22Rv1 (cell line): ENCODE results near the gene ARMC7.
"Not testable (repeated sequence)": the region's sequence is repeated elsewhere in the genome, so short reads cannot be mapped to it uniquely, and the experiment has no call there.

Experiments used
- H3K27ac ChIP-seq: fragments of 450-650 bp; 2 replicates; pipeline ENCODE4 v1.5.1; 2017
- CTCF ChIP-seq: fragments of 450-650 bp; IDR thresholded peaks from 2 replicates; pipeline ENCODE4 v1.5.1; 2017; ENCODE audit warnings: mild to moderate bottlenecking
- ZFX ChIP-seq: fragments of 450-650 bp; IDR thresholded peaks from 2 replicates; pipeline ENCODE4 v1.6.1; 2017; ENCODE audit warnings: antibody characterized with exemption, borderline replicate concordance

The ARMC7 gene

DNA sequence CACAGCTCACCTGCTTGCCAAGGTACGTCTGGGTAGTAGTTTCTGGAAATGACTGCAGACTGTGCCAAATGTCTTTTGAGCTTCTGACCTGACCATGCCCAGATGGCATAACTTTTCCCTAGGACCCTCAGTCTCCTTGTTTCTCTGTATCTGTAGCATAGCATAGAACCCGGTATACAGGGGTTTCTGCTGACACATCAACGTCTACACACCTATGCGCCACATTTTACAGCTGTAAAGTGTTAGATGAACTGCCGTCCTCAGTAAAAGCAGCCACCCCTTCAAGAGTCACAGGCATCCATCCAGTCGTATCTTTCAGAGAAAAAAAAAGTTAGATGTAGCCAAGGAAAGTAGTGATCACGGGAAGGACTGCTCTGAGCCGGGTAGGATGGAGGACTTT is 45.3 kb upstream of the ARMC7 start:
- TF ChIP-seq CTCF, result no peak
- TF ChIP-seq ZFX, result no peak

DNA sequence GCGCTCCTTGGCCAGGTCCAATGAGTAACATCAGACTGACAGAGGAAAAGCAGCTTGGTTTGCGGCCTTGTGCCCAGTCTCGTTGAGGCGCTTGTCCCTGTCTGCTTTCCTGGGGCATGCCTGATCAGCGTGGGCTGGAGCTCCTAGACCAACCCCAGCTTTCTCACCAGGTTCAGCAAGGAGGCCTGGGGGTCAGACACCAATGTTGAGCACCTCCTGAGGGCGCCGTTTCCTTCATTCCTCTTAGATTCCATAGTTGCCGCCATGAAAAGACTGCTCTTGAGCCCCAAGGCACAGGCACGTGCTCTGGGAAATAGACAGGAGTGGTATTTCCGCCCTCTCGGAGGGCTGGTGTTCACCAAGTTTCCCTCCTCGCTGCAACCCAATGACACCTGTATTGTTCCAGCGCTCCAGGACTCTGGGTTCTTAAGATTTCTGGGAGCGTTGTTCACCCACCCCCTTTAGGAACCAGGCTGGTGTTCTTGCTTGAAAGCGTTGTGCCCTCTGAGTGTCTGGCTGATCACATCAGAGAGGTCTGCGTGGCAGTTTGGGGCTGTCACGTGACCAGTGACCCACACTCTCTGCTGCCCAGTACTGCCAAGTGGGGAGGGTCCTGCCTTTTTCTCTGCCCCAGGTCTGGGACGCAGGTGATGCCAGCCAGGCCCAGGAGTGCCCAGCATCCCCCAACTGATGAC is 44.8 kb upstream of the ARMC7 start:
- no peak for TF ChIP-seq CTCF
- no peak for TF ChIP-seq ZFX
- H3K27ac ChIP-seq, result no peak overlapping the region

More for the DNA sequence above, 45.3 kb upstream of the ARMC7 start:
- no peak overlapping the region for H3K27ac ChIP-seq

GRCh38 chr17:75065562-75066151 is 44.1 kb upstream of the ARMC7 start:
- TF ChIP-seq ZFX (no peak), CTCF (no peak)
- H3K27ac ChIP-seq, result no peak overlapping the region

DNA sequence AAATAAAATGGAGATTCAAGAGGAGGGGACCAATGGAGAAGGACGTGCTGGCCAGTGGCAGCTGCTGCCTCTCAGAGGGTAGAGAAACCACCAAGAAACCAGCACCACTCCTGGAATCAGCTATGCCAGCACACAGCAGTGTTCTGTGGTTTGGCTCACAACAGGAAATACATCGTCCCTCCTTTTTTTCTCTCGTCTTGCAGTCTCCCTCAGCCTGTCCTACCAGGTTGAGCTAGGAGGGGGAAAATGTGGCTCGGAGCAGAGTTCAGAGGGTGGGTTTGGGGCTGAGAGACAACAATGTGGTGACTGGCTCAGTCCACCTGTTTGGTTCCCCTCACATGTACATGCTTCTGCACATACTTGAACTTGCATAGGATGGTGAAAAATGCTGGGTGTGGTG is 41.9 kb upstream of the ARMC7 start:
- no peak for TF ChIP-seq CTCF
- TF ChIP-seq ZFX, result no peak

DNA sequence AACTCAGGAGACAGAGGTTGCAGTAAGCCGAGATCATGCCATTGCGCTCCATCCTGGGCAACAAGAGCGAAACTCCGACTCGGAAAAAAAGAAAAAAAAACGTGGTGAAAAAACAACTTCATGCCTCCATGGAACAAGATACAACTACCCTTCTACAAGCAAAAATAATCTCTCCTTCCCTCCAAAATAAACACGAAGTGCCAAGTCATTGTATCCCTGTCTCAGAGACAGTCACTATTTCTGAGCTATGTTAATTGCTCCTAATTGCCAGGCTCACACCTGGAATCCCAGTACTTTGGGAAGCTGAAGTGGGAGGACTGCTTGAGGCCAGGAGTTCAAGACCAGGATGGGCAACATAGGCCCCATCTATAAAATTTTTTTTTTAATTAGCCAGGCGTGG is 41.0 kb upstream of the ARMC7 start:
- TF ChIP-seq ZFX, result no peak
- no peak for TF ChIP-seq CTCF
- no peak overlapping the region for H3K27ac ChIP-seq

More for the DNA sequence above, 41.9 kb upstream of the ARMC7 start:
- H3K27ac ChIP-seq, result no peak overlapping the region

DNA sequence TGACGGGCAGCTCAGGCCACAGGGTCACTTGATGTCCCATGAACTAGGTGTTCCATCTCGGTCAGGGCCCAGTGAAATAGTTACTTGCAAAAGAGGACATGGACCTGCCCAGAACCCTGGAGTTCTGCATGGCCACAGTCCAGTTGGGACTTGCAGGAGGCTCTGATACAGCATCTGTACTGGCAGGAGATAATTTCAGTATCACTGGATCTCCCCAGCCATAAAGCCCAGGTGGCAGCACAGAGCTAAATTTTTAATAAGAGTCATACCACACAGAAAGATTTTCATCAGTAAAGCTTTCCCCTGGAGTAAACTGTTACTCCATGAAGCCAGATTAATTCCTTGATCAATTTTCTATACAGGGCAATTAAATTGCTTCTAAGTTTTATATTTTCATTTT is 40.0 kb upstream of the ARMC7 start:
- TF ChIP-seq CTCF (no peak), ZFX (no peak)
- H3K27ac ChIP-seq, result no peak overlapping the region

DNA sequence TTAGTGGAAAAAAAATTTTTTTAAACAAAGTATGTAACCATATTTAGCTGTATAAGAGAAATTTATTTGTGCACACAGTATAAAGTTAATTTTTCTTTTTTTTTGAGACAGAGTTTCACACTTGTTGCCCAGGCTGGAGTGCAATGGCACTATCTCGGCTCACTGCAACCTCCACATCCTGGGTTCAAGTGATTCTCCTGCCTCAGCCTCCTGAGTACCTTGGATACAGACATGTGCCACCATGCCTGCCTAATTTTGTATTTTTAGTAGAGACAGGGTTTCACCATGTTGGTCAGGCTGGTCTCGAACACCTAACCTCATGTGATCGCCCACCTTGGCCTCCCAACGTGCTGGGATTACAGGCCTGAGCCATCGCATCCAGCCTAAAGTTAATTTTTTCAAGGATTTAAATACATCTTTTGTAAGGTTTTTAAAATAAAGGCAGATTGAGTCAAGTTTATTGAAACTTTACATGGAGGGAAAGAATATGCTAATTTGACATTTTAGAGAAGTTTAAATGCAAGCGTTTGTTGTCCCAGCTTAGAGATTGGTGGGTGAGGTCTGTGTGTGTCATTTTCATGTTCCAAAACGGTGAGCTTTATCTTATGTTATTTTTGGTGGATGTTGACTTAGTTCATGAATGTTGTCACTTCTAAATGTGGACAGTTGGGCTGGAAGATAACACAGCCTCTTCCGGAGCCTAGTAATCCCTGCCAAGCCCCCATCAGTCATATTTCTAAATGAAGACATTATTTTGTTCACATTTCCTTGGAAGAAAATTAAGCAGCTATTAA is 38.1 kb upstream of the ARMC7 start:
- H3K27ac ChIP-seq, result not testable (repeated sequence)

DNA sequence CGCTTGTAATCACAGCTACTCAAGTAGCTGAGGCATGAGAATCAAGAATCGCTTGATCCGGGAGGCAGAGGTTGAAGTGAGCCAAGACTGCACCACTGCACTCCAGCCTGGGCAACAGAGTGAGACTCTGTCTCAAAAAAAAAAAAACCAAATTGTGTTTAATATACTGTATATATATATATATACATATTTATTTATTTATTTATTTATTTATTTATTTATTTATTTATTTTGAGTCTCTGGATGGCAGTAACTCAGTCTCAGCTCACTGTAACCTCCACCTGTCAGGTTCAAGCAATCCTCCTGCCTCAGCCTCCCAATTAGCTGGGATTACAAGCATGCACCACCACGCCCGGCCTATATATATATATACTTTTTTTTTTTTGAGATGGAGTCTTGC is 36.9 kb upstream of the ARMC7 start:
- H3K27ac ChIP-seq, result not testable (repeated sequence)
